Stimulated activated CD8-positive, alpha-beta memory T cell treated with anti-CD3 and anti-CD28 coated beads, Interleukin-15, amount 100 ng/mL, for 1 hour (primary cell): ENCODE measurements around the gene ACVR1.
"Not testable (repeated sequence)": the region's sequence is repeated elsewhere in the genome, so short reads cannot be mapped to it uniquely, and the experiment has no call there.

Source experiments
- DNase-seq: peaks from one replicate; pipeline ENCODE4 v3.0.0-alpha.2; 2020; ENCODE audit warnings: low read depth

ACVR1 gene

GRCh38 chr2:157827377-157827776 is 48.8 kb downstream of the ACVR1 start:
- DNase-seq: no peak

GRCh38 chr2:157826644-157827043 is 49.5 kb downstream of the ACVR1 start:
- DNase-seq: not testable (repeated sequence)

- no peak for DNase-seq
Measured at GRCh38 chr2:157825885-157826284, 50.2 kb downstream of the ACVR1 start.

- DNase-seq: no peak
Measured at GRCh38 chr2:157822993-157823392, 53.1 kb downstream of the ACVR1 start.

- DNase-seq: no peak
Measured at GRCh38 chr2:157822533-157822932, 53.6 kb downstream of the ACVR1 start.

GRCh38 chr2:157821519-157822131 is 54.5 kb downstream of the ACVR1 start:
- no peak for DNase-seq

GRCh38 chr2:157820193-157820592 is 55.9 kb downstream of the ACVR1 start:
- DNase-seq: no peak

GRCh38 chr2:157819761-157820160 is 56.4 kb downstream of the ACVR1 start:
- DNase-seq: no peak

GRCh38 chr2:157818227-157818626 is 57.9 kb downstream of the ACVR1 start:
- DNase-seq: no peak

GRCh38 chr2:157815421-157815820 is 60.7 kb downstream of the ACVR1 start:
- DNase-seq: no peak

GRCh38 chr2:157813467-157813866 is 62.7 kb downstream of the ACVR1 start:
- DNase-seq: no peak

GRCh38 chr2:157810037-157810436 is 66.1 kb downstream of the ACVR1 start:
- DNase-seq: no peak

- no peak for DNase-seq
Measured at GRCh38 chr2:157809212-157809611, 66.9 kb downstream of the ACVR1 start.

- no peak for DNase-seq
Measured at GRCh38 chr2:157808421-157808820, 67.7 kb downstream of the ACVR1 start.

GRCh38 chr2:157806426-157807077 is 69.6 kb downstream of the ACVR1 start:
- no peak for DNase-seq

- DNase-seq: no peak
Measured at GRCh38 chr2:157805519-157805918, 70.6 kb downstream of the ACVR1 start.

- DNase-seq: no peak
Measured at GRCh38 chr2:157804355-157804754, 71.8 kb downstream of the ACVR1 start.

GRCh38 chr2:157803952-157804351 is 72.2 kb downstream of the ACVR1 start:
- DNase-seq: no peak

GRCh38 chr2:157803476-157803875 is 72.7 kb downstream of the ACVR1 start:
- DNase-seq: no peak

- no peak for DNase-seq
Measured at GRCh38 chr2:157800838-157801495, 75.2 kb downstream of the ACVR1 start.

- no peak for DNase-seq
Measured at GRCh38 chr2:157793053-157793612, 83.0 kb downstream of the ACVR1 start.

- DNase-seq: no peak
Measured at GRCh38 chr2:157792335-157793052, 83.6 kb downstream of the ACVR1 start.
